GM20431 (cell line): ENCODE results near the gene ABCA10.
"Not testable (repeated sequence)": the region's sequence is repeated elsewhere in the genome, so short reads cannot be mapped to it uniquely, and the experiment has no call there.

Experiments
- in situ Hi-C: fragments of 300-500 bp; cut with MseI, MboI; formaldehyde crosslinking; loops from one replicate; pipeline ENCODE4 v1.15.0; 2020; ENCODE audit warnings: low sequenced_read_pairs; ENCODE audit not compliant: unreplicated experiment

Gene ABCA10

GRCh38 chr17:69228576-69228975 lies at the start of gene ABCA10:
Gene ABCA10, minus strand, starts transcription at chr17:69228824. Its CDS starts 3,466 bp downstream, at chr17:69225358.
- in situ Hi-C loops = no loop called here

- in situ Hi-C loops = not testable (repeated sequence)
These were observed 47.7 kb upstream of the ABCA10 start for GRCh38 chr17:69276279-69276678.

GRCh38 chr17:69275751-69276150 lies 47.1 kb upstream of the ABCA10 start:
- in situ Hi-C loops = no loop called here

- in situ Hi-C loops = loop anchor here (25.0 kb wide), 1 partner anchor 734 kb away; no protein-coding TSS in a partner anchor
These were observed 42.4 kb upstream of the ABCA10 start for GRCh38 chr17:69271023-69271422.

- in situ Hi-C loops = loop anchor here (25.0 kb wide), 1 partner anchor 732 kb away; no protein-coding TSS in a partner anchor
These were observed 40.7 kb upstream of the ABCA10 start for GRCh38 chr17:69269131-69269998.

GRCh38 chr17:69268543-69269014 lies 40.0 kb upstream of the ABCA10 start:
- in situ Hi-C loops = loop anchor here (25.0 kb wide), 1 partner anchor 731 kb away; no protein-coding TSS in a partner anchor

GRCh38 chr17:69267219-69267618 lies 38.6 kb upstream of the ABCA10 start:
- in situ Hi-C loops = loop anchor here (25.0 kb wide), 1 partner anchor 730 kb away; no protein-coding TSS in a partner anchor

- in situ Hi-C loops = loop anchor here (25.0 kb wide), 1 partner anchor 729 kb away; no protein-coding TSS in a partner anchor
These were observed 37.2 kb upstream of the ABCA10 start for GRCh38 chr17:69265873-69266272.

GRCh38 chr17:69254187-69254586 lies 25.6 kb upstream of the ABCA10 start:
- in situ Hi-C loops = loop anchor here (25.0 kb wide), 1 partner anchor 717 kb away; no protein-coding TSS in a partner anchor

GRCh38 chr17:69250641-69251040 lies 22.0 kb upstream of the ABCA10 start:
- in situ Hi-C loops = loop anchor here (25.0 kb wide), 1 partner anchor 713 kb away; no protein-coding TSS in a partner anchor

GRCh38 chr17:69246726-69247375 lies 18.2 kb upstream of the ABCA10 start:
- in situ Hi-C loops = no loop called here

- in situ Hi-C loops = no loop called here
These were observed 17.6 kb upstream of the ABCA10 start for GRCh38 chr17:69246202-69246601.

GRCh38 chr17:69245617-69246016 lies 17.0 kb upstream of the ABCA10 start:
- in situ Hi-C loops = no loop called here

- in situ Hi-C loops = loop anchor here (10.0 kb wide), 1 partner anchor 465 kb away; no protein-coding TSS in a partner anchor
These were observed 11.3 kb upstream of the ABCA10 start for GRCh38 chr17:69239611-69240600.

GRCh38 chr17:69236946-69237345 lies 8.3 kb upstream of the ABCA10 start:
- in situ Hi-C loops = loop anchor here (10.0 kb wide), 1 partner anchor 462 kb away; no protein-coding TSS in a partner anchor

GRCh38 chr17:69236464-69236863 lies 7.8 kb upstream of the ABCA10 start:
- in situ Hi-C loops = loop anchor here (10.0 kb wide), 1 partner anchor 462 kb away; no protein-coding TSS in a partner anchor

- in situ Hi-C loops = loop anchor here (10.0 kb wide), 1 partner anchor 461 kb away; no protein-coding TSS in a partner anchor
These were observed 6.9 kb upstream of the ABCA10 start for GRCh38 chr17:69235338-69236058.

- in situ Hi-C loops = loop anchor here (10.0 kb wide), 1 partner anchor 458 kb away; no protein-coding TSS in a partner anchor
These were observed 4.0 kb upstream of the ABCA10 start for GRCh38 chr17:69232650-69233049.
